DND-41 (cell line): ENCODE data around the gene EDRF1.

Experiments
- ATAC-seq: fragments of 200-7000 bp; cut with Tn5 transposase; 3 replicates; pipeline ENCODE4 v1.9.1; 2021; ENCODE audit warnings: low read depth; ENCODE audit not compliant: insufficient read depth
- DNase-seq: peaks from one replicate; pipeline ENCODE4 v3.0.0-alpha.2; 2020
- H2AFZ ChIP-seq: 2 replicates; pipeline ENCODE4 v1.6.0; 2012; ENCODE audit warnings: low read depth, low read length
- H3K27ac ChIP-seq: 2 replicates; pipeline ENCODE4 v1.5.1; 2012; ENCODE audit warnings: low read length, inconsistent platforms
- H3K27me3 ChIP-seq: fragments of 200-600 bp; sonication (generic); 2 replicates; pipeline ENCODE4 v1.6.0; 2012; ENCODE audit warnings: low read length, mild to moderate bottlenecking, inconsistent platforms; ENCODE audit not compliant: insufficient read depth, poor library complexity
- H3K36me3 ChIP-seq: 2 replicates; pipeline ENCODE4 v1.5.1; 2012; ENCODE audit warnings: low read length, inconsistent platforms; ENCODE audit not compliant: insufficient read depth
- H3K4me1 ChIP-seq: 2 replicates; pipeline ENCODE4 v1.5.1; 2012; ENCODE audit warnings: mild to moderate bottlenecking, low read length; ENCODE audit not compliant: insufficient read depth
- H3K4me2 ChIP-seq: 2 replicates; pipeline ENCODE4 v1.6.0; 2012; ENCODE audit warnings: mild to moderate bottlenecking, moderate library complexity, low read length, inconsistent platforms; ENCODE audit not compliant: insufficient read depth
- H3K4me3 ChIP-seq, 2 experiments: fragments of 200-600 bp in 1 of 2; shearing (Covaris generic) in 1 of 2; 2 replicates each; pipeline ENCODE4 v1.5.1; 2012 to 2016; ENCODE audit warnings: inconsistent platforms in 2 of 2, low read length in 2 of 2, mild to moderate bottlenecking in 2 of 2, low read depth in 1 of 2, moderate library complexity in 1 of 2
- H3K79me2 ChIP-seq: 2 replicates; pipeline ENCODE4 v1.6.0; 2012; ENCODE audit warnings: low read length, inconsistent platforms; ENCODE audit not compliant: insufficient read depth
- H3K9ac ChIP-seq: 2 replicates; pipeline ENCODE4 v1.6.0; 2012; ENCODE audit warnings: low read depth, mild to moderate bottlenecking, inconsistent platforms, low read length, moderate library complexity
- H3K9me3 ChIP-seq: 2 replicates; pipeline ENCODE4 v1.5.1; 2012; ENCODE audit warnings: low read length, moderate library complexity, mild to moderate bottlenecking, inconsistent platforms; ENCODE audit not compliant: insufficient read depth, severe bottlenecking
- H4K20me1 ChIP-seq: 2 replicates; pipeline ENCODE4 v1.6.0; 2012; ENCODE audit warnings: low read length; ENCODE audit not compliant: insufficient read depth
- EZH2 ChIP-seq: IDR thresholded peaks from 3 replicates; pipeline ENCODE4 v1.6.1; 2012; ENCODE audit warnings: borderline replicate concordance, low read depth, mild to moderate bottlenecking, moderate library complexity, low read length, inconsistent platforms; ENCODE audit not compliant: severe bottlenecking
- TF ChIP-seq, protein P1 (sequence below): IDR thresholded peaks from 2 replicates; pipeline ENCODE4 v1.5.1; 2012; ENCODE audit warnings: borderline replicate concordance, low read length, moderate library complexity, mild to moderate bottlenecking; ENCODE audit not compliant: poor library complexity, severe bottlenecking; ENCODE audit errors: extremely low read depth

Gene EDRF1

GRCh38 chr10:125797994-125798662 is 78.6 kb downstream of the EDRF1 start:
- Histone ChIP-seq H3K4me2 (no peak overlapping the region), H3K9me3 (no peaks in the 10 kb centered on the region), H3K27me3 (no peaks in the 10 kb centered on the region), H3K27ac (no peak overlapping the region), H3K9ac (no peak overlapping the region), H3K36me3 (peaks cover 58% of the 10 kb centered on the region), H4K20me1 (no peaks in the 10 kb centered on the region), H3K4me3 (no peak overlapping the region), H3K79me2 (no peaks in the 10 kb centered on the region), H2AFZ (no peak overlapping the region), H3K4me1 (no peaks in the 10 kb centered on the region)
- TF ChIP-seq EZH2: no peak
- TF ChIP-seq, protein P1, sequence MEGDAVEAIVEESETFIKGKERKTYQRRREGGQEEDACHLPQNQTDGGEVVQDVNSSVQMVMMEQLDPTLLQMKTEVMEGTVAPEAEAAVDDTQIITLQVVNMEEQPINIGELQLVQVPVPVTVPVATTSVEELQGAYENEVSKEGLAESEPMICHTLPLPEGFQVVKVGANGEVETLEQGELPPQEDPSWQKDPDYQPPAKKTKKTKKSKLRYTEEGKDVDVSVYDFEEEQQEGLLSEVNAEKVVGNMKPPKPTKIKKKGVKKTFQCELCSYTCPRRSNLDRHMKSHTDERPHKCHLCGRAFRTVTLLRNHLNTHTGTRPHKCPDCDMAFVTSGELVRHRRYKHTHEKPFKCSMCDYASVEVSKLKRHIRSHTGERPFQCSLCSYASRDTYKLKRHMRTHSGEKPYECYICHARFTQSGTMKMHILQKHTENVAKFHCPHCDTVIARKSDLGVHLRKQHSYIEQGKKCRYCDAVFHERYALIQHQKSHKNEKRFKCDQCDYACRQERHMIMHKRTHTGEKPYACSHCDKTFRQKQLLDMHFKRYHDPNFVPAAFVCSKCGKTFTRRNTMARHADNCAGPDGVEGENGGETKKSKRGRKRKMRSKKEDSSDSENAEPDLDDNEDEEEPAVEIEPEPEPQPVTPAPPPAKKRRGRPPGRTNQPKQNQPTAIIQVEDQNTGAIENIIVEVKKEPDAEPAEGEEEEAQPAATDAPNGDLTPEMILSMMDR: no peak
- no peak for DNase-seq
- ATAC-seq: no peak

DNA sequence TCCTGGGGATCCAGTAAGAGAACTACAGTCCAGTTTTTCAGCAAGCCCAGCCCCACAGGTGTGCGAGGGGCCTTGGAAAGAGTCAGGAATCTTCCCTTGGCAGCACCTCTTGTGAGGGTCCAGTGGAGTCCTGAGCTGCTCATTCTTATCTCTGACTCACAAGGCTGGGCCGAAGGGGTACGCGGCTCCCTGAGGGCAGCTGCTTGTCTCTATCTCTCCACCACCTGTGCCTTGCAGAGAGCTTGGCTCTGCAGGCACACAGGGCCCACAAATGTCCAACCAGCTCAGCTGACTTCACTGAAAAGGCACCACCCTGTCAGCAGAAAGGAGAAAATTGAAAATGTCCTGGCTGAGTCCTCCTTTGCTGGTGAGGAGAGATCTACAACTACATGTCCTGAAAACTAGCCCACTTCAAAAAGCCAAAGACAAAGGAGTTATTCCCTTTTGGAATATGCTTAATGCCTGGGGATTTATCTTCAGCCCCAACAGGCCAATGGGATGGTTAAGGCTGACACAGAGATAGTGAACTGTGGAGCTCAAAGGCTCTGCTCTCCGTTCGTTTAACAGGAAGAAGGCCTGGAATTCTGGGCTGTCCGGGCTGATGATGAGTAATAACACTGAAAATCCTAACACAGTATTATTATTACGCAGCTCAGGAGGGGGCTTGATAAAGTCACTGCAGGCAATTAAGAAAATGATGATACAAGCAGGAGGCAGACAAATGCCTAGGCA is 80.1 kb downstream of the EDRF1 start:
- Histone ChIP-seq H3K4me3 (no peak overlapping the region), H3K9me3 (no peaks in the 10 kb centered on the region), H3K36me3 (peaks cover 55% of the 10 kb centered on the region), H3K27ac (no peak overlapping the region), H3K4me1 (no peaks in the 10 kb centered on the region), H2AFZ (no peak overlapping the region), H3K9ac (no peak overlapping the region), H4K20me1 (no peaks in the 10 kb centered on the region), H3K4me2 (no peak overlapping the region), H3K79me2 (no peaks in the 10 kb centered on the region), H3K27me3 (no peaks in the 10 kb centered on the region)
- no peak for ATAC-seq
- no peak for TF ChIP-seq EZH2
- TF ChIP-seq, protein P1: no peak
- no peak for DNase-seq

DNA sequence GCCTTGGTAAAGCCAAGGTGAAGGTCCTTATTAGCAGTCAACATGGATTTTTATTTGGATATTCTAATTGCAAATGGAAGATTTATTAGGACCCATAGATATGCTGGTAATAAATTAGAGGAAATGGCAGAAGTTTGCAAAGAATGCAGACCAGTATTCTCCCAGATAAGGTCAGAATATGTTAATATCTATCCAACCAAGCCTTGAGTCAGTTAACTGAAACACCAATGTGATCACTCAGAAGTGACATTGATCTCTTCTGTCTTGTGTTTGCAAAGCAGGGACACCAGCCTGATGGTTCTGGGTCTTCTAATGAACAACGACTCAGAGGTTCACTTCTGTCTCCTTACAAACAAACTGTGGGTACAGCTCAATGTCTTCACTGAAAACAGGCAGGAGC is 82.1 kb downstream of the EDRF1 start:
- H3K9ac ChIP-seq: no peak overlapping the region
- H3K27ac ChIP-seq: no peak overlapping the region
- H3K79me2 ChIP-seq: no peaks in the 10 kb centered on the region
- H3K4me3 ChIP-seq: no peak overlapping the region
- DNase-seq (no peak), ATAC-seq (no peak)
- TF ChIP-seq EZH2: no peak
- TF ChIP-seq, protein P1: no peak
- H3K4me2 ChIP-seq: no peak overlapping the region
- H3K9me3 ChIP-seq: no peaks in the 10 kb centered on the region
- H3K27me3 ChIP-seq: no peaks in the 10 kb centered on the region
- no peaks in the 10 kb centered on the region for H4K20me1 ChIP-seq
- H2AFZ ChIP-seq: no peak overlapping the region
- H3K4me1 ChIP-seq: no peaks in the 10 kb centered on the region
- peaks cover 59% of the 10 kb centered on the region for H3K36me3 ChIP-seq
